ENCODE results near the gene ASPSCR1. TPM values are rescaled to one million over a fixed set of nuclear protein-coding genes. Genes with fewer than 3 reads are reported as not detected.

Gene ASPSCR1
- total and polyA plus RNA-seq, 4 donors = 15.0 to 108 (median 30.4) TPM

- 79 to 81% methylated on average over 26 of the region's 26 CpGs for WGBS, 2 donors
- no peak for ATAC-seq (ENCODE audit: low FRiP score)
- intact Hi-C loops (cut with DNase I) = no loop called here
- no peak overlapping the region for H3K27ac ChIP-seq (ENCODE audit: low read depth in 1 of 2, low read length in 2 of 2)
- DNase-seq = no peak
- peaks cover 0 to 4% of the 10 kb centered on the region in 2 donors for H3K36me3 ChIP-seq (ENCODE audit: control insufficient read depth in 1 of 2, insufficient read depth in 2 of 2, low read length in 1 of 2)
- H3K4me1 ChIP-seq (ENCODE audit: control insufficient read depth in 1 of 2, insufficient read depth in 2 of 2, low read length in 2 of 2) = no peaks in the 10 kb centered on the region
- no peaks in the 10 kb centered on the region for H3K9me3 ChIP-seq (ENCODE audit: control insufficient read depth, low read length)
- H3K4me3 ChIP-seq (ENCODE audit: low read length in 2 of 2) = no peak overlapping the region
- H3K27me3 ChIP-seq (ENCODE audit: control insufficient read depth in 1 of 2, insufficient read depth in 2 of 2, low read length in 1 of 2) = no peaks in the 10 kb centered on the region
These were observed 77.9 kb downstream of the ASPSCR1 start for GRCh38 chr17:82055023-82055964.

DNA sequence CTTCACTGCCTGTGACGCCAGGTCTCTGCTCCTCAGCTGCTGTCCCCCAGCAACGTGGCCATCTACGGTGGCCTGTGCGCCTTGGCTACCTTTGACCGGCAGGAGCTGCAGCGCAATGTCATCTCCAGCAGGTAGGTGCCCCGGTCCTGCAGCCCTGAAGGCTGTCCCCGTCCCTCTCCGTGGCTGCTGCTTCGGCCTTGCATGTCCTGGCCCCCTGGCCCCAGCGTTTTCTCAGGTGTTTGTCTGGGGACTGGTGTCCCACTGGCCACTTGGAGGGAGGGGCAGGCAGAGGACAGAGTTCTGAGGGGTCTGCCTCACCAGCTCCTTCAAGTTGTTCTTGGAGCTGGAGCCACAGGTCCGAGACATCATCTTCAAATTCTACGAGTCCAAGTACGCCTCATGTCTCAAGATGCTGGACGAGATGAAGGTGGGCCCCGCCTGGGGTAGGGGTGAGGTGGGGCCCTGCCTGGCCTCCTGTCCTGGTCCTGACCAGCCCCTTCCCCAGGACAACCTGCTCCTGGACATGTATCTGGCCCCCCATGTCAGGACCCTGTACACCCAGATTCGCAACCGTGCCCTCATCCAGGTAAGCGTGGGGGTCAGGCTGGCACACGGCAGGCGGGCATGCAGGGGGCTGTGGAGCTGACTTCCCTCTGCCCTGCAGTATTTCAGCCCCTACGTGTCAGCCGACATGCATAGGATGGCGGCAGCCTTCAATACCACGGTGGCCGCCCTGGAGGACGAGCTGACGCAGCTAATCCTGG, 78.7 kb downstream of the ASPSCR1 start:
- 86 to 87% methylated on average over 28 of the region's 28 CpGs for WGBS, 2 donors
- no peak overlapping the region for H3K27ac ChIP-seq (ENCODE audit: low read depth in 1 of 2, low read length in 2 of 2)
- ATAC-seq (ENCODE audit: low FRiP score) (no peak), DNase-seq (no peak)
- no peaks in the 10 kb centered on the region for H3K9me3 ChIP-seq (ENCODE audit: control insufficient read depth, low read length)
- intact Hi-C loops (cut with DNase I) = no loop called here
- no peaks in the 10 kb centered on the region for H3K27me3 ChIP-seq (ENCODE audit: control insufficient read depth in 1 of 2, insufficient read depth in 2 of 2, low read length in 1 of 2)
- H3K4me1 ChIP-seq (ENCODE audit: control insufficient read depth in 1 of 2, insufficient read depth in 2 of 2, low read length in 2 of 2) = no peaks in the 10 kb centered on the region
- H3K4me3 ChIP-seq (ENCODE audit: low read length in 2 of 2) = no peak overlapping the region
- H3K36me3 ChIP-seq (ENCODE audit: control insufficient read depth in 1 of 2, insufficient read depth in 2 of 2, low read length in 1 of 2) = peaks cover 0 to 7% of the 10 kb centered on the region in 2 donors

- no peak for ATAC-seq (ENCODE audit: low FRiP score)
- no peaks in the 10 kb centered on the region for H3K4me1 ChIP-seq (ENCODE audit: control insufficient read depth in 1 of 2, insufficient read depth in 2 of 2, low read length in 2 of 2)
- H3K27ac ChIP-seq (ENCODE audit: low read depth in 1 of 2, low read length in 2 of 2) = no peak overlapping the region
- no peaks in the 10 kb centered on the region for H3K9me3 ChIP-seq (ENCODE audit: control insufficient read depth, low read length)
- H3K4me3 ChIP-seq (ENCODE audit: low read length in 2 of 2) = no peak overlapping the region
- H3K27me3 ChIP-seq (ENCODE audit: control insufficient read depth in 1 of 2, insufficient read depth in 2 of 2, low read length in 1 of 2) = no peaks in the 10 kb centered on the region
- WGBS, 2 donors = 76 to 78% methylated on average over 26 to 29 of the region's 29 CpGs
- intact Hi-C loops (cut with DNase I) = no loop called here
- DNase-seq = no peak
- H3K36me3 ChIP-seq (ENCODE audit: control insufficient read depth in 1 of 2, insufficient read depth in 2 of 2, low read length in 1 of 2) = peaks cover 0 to 8% of the 10 kb centered on the region in 2 donors
These were observed 79.5 kb downstream of the ASPSCR1 start for GRCh38 chr17:82056729-82057621.

DNA sequence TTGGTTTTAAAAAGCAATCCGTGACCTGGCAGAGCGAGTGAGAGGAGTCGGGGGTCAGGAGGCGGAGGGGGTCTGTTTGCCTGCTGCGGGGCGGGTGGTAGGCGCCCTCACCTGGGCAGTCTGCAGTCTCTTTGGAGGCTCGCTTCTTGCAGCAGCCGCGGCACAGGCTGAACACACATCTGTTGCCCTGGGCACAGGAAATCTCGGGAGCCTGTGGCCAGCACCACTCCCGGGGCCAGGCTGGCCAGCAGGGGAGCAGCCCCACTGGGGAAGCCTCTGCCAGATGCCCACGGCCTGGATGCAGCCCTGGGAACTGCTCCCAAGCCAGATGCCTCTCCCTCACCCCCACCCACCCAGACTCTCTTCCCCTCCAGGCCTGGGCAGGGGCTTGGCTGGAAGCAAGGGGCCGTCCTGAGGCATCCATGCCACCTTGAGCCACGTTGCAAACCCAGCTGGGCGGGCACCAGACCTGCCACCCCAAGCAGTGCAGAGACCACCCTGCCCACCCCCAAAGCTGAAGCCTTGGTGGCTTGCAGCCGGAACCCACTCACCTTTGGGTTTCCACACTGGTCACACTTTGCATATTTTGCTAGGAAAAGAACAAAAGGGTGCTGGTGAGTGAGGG, 80.9 kb downstream of the ASPSCR1 start:
- H3K27me3 ChIP-seq (ENCODE audit: control insufficient read depth in 1 of 2, insufficient read depth in 2 of 2, low read length in 1 of 2) = no peaks in the 10 kb centered on the region
- no peak for ATAC-seq (ENCODE audit: low FRiP score)
- H3K4me3 ChIP-seq (ENCODE audit: low read length in 2 of 2) = no peak overlapping the region
- no peak overlapping the region for H3K27ac ChIP-seq (ENCODE audit: low read depth in 1 of 2, low read length in 2 of 2)
- no peaks in the 10 kb centered on the region for H3K9me3 ChIP-seq (ENCODE audit: control insufficient read depth, low read length)
- intact Hi-C loops (cut with DNase I) = no loop called here
- 68 to 74% methylated on average over 16 to 17 of the region's 17 CpGs for WGBS, 2 donors
- DNase-seq = no peak
- no peaks in the 10 kb centered on the region for H3K4me1 ChIP-seq (ENCODE audit: control insufficient read depth in 1 of 2, insufficient read depth in 2 of 2, low read length in 2 of 2)
- H3K36me3 ChIP-seq (ENCODE audit: control insufficient read depth in 1 of 2, insufficient read depth in 2 of 2, low read length in 1 of 2) = peaks cover 0 to 8% of the 10 kb centered on the region in 2 donors

DNA sequence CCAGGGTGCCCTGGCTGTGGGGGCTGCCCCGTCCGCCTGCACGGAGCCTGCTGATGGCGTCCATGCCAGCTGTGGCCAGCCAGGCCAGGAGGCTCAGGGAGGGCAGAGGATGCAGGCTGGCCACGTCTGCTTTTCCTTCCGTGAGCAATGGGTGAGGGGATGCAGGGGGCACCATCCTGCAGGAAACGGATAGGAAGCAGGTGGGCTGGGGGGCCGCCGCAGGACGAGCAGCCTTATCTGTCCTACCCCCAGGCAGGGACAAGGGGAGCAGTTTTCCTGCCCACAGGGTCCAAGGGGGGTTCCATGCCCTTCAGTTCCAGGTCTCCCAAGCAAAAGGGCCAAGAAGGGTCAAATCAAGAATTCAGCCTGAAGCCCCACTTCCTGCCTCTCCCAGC, 81.4 kb downstream of the ASPSCR1 start:
- peaks cover 0 to 8% of the 10 kb centered on the region in 2 donors for H3K36me3 ChIP-seq (ENCODE audit: control insufficient read depth in 1 of 2, insufficient read depth in 2 of 2, low read length in 1 of 2)
- ATAC-seq (ENCODE audit: low FRiP score) = no peak
- no peaks in the 10 kb centered on the region for H3K27me3 ChIP-seq (ENCODE audit: control insufficient read depth in 1 of 2, insufficient read depth in 2 of 2, low read length in 1 of 2)
- H3K27ac ChIP-seq (ENCODE audit: low read depth in 1 of 2, low read length in 2 of 2) = no peak overlapping the region
- no peaks in the 10 kb centered on the region for H3K9me3 ChIP-seq (ENCODE audit: control insufficient read depth, low read length)
- no peak for DNase-seq
- no peak overlapping the region for H3K4me3 ChIP-seq (ENCODE audit: low read length in 2 of 2)
- WGBS, 2 donors = 68 to 69% methylated on average over 10 of the region's 10 CpGs
- intact Hi-C loops (cut with DNase I) = no loop called here
- no peaks in the 10 kb centered on the region for H3K4me1 ChIP-seq (ENCODE audit: control insufficient read depth in 1 of 2, insufficient read depth in 2 of 2, low read length in 2 of 2)

- WGBS, 2 donors = 69 to 72% methylated on average over 19 of the region's 19 CpGs
- H3K27ac ChIP-seq (ENCODE audit: low read depth in 1 of 2, low read length in 2 of 2) = no peak overlapping the region
- no peaks in the 10 kb centered on the region for H3K4me1 ChIP-seq (ENCODE audit: control insufficient read depth in 1 of 2, insufficient read depth in 2 of 2, low read length in 2 of 2)
- H3K36me3 ChIP-seq (ENCODE audit: control insufficient read depth in 1 of 2, insufficient read depth in 2 of 2, low read length in 1 of 2) = peaks cover 0 to 8% of the 10 kb centered on the region in 2 donors
- H3K9me3 ChIP-seq (ENCODE audit: control insufficient read depth, low read length) = no peaks in the 10 kb centered on the region
- intact Hi-C loops (cut with DNase I) = no loop called here
- DNase-seq = no peak
- H3K27me3 ChIP-seq (ENCODE audit: control insufficient read depth in 1 of 2, insufficient read depth in 2 of 2, low read length in 1 of 2) = no peaks in the 10 kb centered on the region
- H3K4me3 ChIP-seq (ENCODE audit: low read length in 2 of 2) = no peak overlapping the region
- ATAC-seq (ENCODE audit: low FRiP score) = no peak
These were observed 82.0 kb downstream of the ASPSCR1 start for GRCh38 chr17:82059272-82060000.

GRCh38 chr17:82060001-82060380, 82.6 kb downstream of the ASPSCR1 start:
- Histone ChIP-seq H3K4me3 (ENCODE audit: low read length in 2 of 2) (no peak overlapping the region), H3K27me3 (ENCODE audit: control insufficient read depth in 1 of 2, insufficient read depth in 2 of 2, low read length in 1 of 2) (no peaks in the 10 kb centered on the region), H3K27ac (ENCODE audit: low read depth in 1 of 2, low read length in 2 of 2) (no peak overlapping the region), H3K36me3 (ENCODE audit: control insufficient read depth in 1 of 2, insufficient read depth in 2 of 2, low read length in 1 of 2) (peaks cover 0 to 8% of the 10 kb centered on the region in 2 donors), H3K9me3 (ENCODE audit: control insufficient read depth, low read length) (no peaks in the 10 kb centered on the region), H3K4me1 (ENCODE audit: control insufficient read depth in 1 of 2, insufficient read depth in 2 of 2, low read length in 2 of 2) (no peaks in the 10 kb centered on the region)
- ATAC-seq (ENCODE audit: low FRiP score) = no peak
- DNase-seq = no peak
- intact Hi-C loops (cut with DNase I) = no loop called here
- 81 to 85% methylated on average over 15 to 16 of the region's 16 CpGs for WGBS, 2 donors

All from aorta (tissue), 5 donors.